ENCODE measurements around the gene FRAS1.

FRAS1 gene

DNA sequence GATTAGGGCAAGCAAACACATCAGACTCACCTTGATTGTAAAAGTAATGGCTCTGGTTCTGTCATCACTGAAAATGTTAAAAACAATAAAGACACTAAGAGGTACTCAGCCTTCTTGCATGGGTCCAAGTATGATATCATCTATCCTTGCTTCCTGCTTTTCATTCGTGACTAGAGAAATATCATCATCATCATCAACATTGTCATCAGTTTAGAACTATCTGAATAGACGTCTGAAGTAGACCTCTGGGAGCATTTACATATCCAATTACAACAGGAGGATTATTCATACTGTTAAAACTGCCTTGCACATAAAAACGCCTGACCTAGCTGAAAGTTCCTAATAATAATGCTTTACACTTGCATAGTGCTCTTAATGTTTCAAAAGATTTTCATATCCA is 9.8 kb upstream of the FRAS1 start:
- TF ChIP-seq POLR2AphosphoS5 (IDR thresholded peaks at IDR 0.05; ENCODE audit: borderline replicate concordance, low read depth, low read length) (no peak), EZH2 (IDR thresholded peaks at IDR 0.05) (no peak), FOXP2 (optimal IDR thresholded peaks at IDR 0.05; ENCODE audit: control extremely low read depth, extremely low read length, insufficient read depth) (no peak)
- no peak overlapping the region for H3K9ac ChIP-seq (ENCODE audit: insufficient read length)
- no peaks in the 10 kb centered on the region for H3K36me3 ChIP-seq (ENCODE audit: insufficient read depth, low read length)
- DNase-seq (ENCODE audit: low read depth, low spot score): no peak
- no peak overlapping the region for H3K27ac ChIP-seq
- H3K4me3 ChIP-seq: no peak overlapping the region
- H3K9me3 ChIP-seq (ENCODE audit: low read depth, low read length): no peaks in the 10 kb centered on the region

DNA sequence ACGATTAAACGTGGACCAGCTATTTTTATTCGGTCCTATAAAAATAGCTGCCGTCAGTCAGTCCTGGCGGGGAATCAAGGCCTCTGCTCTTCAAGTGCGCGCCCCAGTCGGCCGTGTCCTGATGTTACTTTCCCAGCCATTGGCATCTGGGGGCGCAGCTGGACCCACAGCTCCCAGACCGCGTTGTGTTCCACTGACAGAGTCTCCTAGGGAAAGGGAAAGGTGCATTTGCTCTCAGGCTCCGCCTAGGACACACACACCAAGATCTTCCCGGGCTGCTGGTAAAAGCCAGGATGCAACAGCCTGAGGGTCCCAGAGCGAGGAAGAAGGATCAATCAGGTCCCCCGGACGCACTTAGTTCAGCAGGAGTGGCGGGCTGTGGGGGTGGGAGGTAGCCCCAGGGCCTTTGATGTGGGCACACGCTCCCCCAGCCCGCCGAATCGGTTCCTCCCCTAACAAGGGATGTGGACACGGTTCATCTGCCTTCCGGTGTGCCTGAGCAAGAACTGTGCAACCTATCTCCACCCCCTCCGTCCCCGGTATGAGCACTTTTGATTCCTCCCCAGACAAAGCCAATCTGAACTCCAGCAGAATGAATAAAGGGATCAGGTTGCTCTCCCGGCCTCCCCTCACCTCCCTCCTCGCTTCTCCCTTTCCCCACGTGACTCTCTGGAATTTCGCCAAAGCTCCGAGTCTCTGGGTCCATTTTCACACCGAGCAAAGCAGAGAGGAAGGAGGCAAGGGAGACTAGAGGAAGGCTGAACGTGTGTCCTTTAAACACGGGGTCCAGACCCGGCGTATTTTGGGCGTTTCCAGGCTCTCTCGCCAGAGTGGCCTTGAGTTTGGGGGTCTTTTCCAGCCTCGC is 626 bp upstream of the FRAS1 start:
- DNase-seq (ENCODE audit: low read depth, low spot score): no peak
- Histone ChIP-seq H3K9ac (ENCODE audit: insufficient read length) (no peak overlapping the region), H3K4me3 (peak overlapping the region; percentile 87), H3K9me3 (ENCODE audit: low read depth, low read length) (no peaks in the 10 kb centered on the region), H3K27ac (no peak overlapping the region), H3K36me3 (ENCODE audit: insufficient read depth, low read length) (no peaks in the 10 kb centered on the region)
- TF ChIP-seq EZH2 (IDR thresholded peaks at IDR 0.05): no peak

DNA sequence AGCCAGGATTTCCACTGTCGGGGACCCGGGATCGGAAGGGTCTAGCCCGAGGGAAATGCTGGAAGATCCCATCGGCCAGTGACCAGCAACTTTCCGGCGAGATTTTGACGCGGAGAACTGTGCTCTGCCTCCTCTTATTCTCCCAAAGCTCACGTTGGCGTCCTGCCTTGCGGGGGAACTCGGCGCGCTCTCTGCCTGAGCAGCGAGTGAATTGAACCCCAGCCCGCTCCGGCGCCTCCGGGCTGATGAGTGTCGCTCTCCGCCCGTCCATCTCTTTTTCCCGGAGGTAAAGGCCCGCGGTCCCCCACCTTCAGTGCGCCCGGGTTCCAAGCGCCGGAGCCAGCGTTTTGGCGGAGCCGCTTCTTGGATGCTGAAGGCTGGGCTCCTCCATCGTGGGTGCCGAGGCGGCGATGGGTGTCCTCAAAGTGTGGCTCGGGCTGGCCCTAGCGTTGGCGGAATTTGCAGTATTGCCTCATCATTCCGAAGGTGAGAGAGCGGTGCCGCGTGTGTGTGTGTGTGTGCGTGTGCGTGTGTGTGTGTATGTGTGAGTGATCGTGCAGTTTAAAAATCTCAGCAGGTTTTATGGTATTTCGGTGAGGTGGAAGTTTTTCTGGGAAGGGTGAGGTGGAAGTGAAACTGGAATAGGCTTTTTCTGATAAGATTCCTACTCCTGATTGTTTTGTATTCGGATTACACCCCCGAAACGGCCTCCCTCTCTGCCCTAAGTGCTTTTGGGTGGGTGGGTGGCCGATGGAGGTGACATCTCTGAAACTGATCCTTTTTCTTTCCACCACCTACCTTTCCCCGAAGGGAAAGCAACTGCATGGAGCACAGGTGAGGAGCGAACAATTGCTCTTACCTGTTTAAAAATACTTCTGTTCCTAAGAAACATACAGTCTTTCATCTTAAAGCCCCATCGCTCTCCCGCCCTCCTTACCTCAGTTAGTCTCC is 752 bp downstream of the FRAS1 start:
- no peak overlapping the region for H3K27ac ChIP-seq
- peak overlapping the region; percentile 87 for H3K4me3 ChIP-seq
- H3K36me3 ChIP-seq (ENCODE audit: insufficient read depth, low read length): no peaks in the 10 kb centered on the region
- peak overlapping the region; percentile 40 for H3K9ac ChIP-seq (ENCODE audit: insufficient read length)
- no peak for TF ChIP-seq FOXP2 (optimal IDR thresholded peaks at IDR 0.05; ENCODE audit: control extremely low read depth, extremely low read length, insufficient read depth)
- TF ChIP-seq EZH2 (IDR thresholded peaks at IDR 0.05): no peak
- no peak for TF ChIP-seq POLR2AphosphoS5 (IDR thresholded peaks at IDR 0.05; ENCODE audit: borderline replicate concordance, low read depth, low read length)
- DNase-seq (ENCODE audit: low read depth, low spot score): no peak
- no peaks in the 10 kb centered on the region for H3K9me3 ChIP-seq (ENCODE audit: low read depth, low read length)

DNA sequence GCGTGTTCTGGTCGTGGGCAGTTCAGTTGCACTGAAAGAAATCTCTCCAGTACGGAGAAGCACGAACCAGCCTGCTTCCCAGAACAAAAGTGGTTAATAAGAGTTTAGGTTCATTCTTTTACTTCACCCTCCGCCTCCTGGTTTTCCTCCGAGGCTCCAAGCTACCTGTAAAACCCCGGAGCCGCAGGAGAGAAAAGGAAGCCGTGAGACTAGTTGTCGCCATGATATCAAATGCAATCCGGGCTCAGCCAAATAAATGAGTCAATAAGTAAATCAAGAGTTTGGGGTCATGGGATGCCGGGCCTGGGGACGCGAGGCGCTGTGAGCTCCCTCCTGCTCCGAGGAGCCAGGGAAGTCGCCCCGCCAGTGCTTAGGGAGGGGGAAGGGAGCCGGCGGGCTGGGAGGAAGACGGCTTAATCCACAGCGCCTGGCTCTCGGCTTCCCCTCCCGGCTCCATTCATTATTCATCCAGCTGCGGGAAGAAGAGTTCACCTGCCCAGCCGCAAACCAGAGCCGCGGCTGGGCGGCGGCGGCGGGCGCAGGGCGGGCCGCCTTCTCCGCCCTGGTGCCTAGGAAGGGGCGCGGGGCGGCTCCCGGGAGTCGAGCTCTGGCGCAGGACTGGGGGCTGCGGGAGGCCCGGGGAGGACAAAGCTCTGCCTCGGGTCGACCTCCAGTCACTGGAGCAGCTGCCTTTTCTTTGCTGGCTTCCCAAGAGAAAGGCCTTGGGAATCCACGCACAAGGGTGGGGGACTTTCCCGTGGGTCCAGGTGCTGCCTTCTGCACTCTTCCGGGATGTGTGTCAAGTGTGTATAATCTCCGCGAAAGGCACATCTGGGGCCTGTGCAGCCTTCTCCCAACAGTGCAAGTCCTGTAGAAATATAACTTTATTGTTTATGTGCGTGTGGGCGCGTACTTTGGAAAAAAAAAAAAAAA is 1.7 kb downstream of the FRAS1 start:
- Histone ChIP-seq H3K9ac (ENCODE audit: insufficient read length) (peak overlapping the region; percentile 42), H3K27ac (no peak overlapping the region), H3K4me3 (peak overlapping the region; percentile 87), H3K36me3 (ENCODE audit: insufficient read depth, low read length) (no peaks in the 10 kb centered on the region), H3K9me3 (ENCODE audit: low read depth, low read length) (no peaks in the 10 kb centered on the region)
- DNase-seq (ENCODE audit: low read depth, low spot score): no peak
- TF ChIP-seq FOXP2 (optimal IDR thresholded peaks at IDR 0.05; ENCODE audit: control extremely low read depth, extremely low read length, insufficient read depth) (no peak), POLR2AphosphoS5 (IDR thresholded peaks at IDR 0.05; ENCODE audit: borderline replicate concordance, low read depth, low read length) (no peak), EZH2 (IDR thresholded peaks at IDR 0.05) (no peak)

DNA sequence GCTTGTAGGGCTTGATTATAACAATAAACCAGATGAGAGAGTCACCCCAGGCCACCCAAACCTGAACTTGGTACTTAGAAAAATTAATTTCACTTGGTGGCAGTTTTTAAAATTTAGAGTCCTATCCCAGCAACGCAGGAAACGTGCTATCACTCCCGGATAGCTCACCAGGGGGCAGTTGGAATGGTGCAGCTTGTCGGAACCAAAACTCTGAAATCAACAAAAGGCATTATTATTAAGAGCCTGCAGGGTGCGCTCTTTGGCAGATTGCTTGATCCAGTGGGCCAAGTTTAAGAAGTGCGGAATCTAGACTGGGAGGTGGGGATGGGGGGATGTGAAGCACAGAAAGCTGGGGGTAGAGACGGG is 2.4 kb downstream of the FRAS1 start:
- peak overlapping the region; percentile 87 for H3K4me3 ChIP-seq
- H3K9me3 ChIP-seq (ENCODE audit: low read depth, low read length): no peaks in the 10 kb centered on the region
- no peak overlapping the region for H3K27ac ChIP-seq
- no peaks in the 10 kb centered on the region for H3K36me3 ChIP-seq (ENCODE audit: insufficient read depth, low read length)
- DNase-seq (ENCODE audit: low read depth, low spot score): peak; percentile 57
- no peak for TF ChIP-seq POLR2AphosphoS5 (IDR thresholded peaks at IDR 0.05; ENCODE audit: borderline replicate concordance, low read depth, low read length)
- no peak overlapping the region for H3K9ac ChIP-seq (ENCODE audit: insufficient read length)

DNA sequence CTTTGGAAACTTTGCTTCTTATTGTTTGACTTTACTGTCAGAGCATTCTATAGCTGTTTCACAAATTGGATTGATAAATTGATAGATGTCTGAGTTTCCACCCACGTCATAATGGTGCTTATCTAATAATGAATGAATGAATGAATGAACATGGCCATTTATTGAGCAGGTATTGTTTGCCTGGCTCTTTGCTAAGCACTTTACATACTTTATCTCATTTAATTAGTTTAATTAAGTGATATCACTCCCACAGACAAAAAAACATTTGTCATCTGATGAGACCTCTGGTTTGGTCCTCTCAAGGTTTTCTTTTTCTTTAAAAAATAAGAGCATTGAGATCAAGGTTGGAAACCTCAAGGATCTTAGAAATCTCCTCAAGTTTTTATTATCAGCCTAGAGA is 2.8 kb downstream of the FRAS1 start:
- no peak overlapping the region for H3K4me3 ChIP-seq
- DNase-seq (ENCODE audit: low read depth, low spot score): no peak
- H3K36me3 ChIP-seq (ENCODE audit: insufficient read depth, low read length): no peaks in the 10 kb centered on the region
- TF ChIP-seq EZH2 (IDR thresholded peaks at IDR 0.05) (no peak), FOXP2 (optimal IDR thresholded peaks at IDR 0.05; ENCODE audit: control extremely low read depth, extremely low read length, insufficient read depth) (no peak), POLR2AphosphoS5 (IDR thresholded peaks at IDR 0.05; ENCODE audit: borderline replicate concordance, low read depth, low read length) (no peak)
- no peak overlapping the region for H3K27ac ChIP-seq
- no peak overlapping the region for H3K9ac ChIP-seq (ENCODE audit: insufficient read length)
- H3K9me3 ChIP-seq (ENCODE audit: low read depth, low read length): no peaks in the 10 kb centered on the region

DNA sequence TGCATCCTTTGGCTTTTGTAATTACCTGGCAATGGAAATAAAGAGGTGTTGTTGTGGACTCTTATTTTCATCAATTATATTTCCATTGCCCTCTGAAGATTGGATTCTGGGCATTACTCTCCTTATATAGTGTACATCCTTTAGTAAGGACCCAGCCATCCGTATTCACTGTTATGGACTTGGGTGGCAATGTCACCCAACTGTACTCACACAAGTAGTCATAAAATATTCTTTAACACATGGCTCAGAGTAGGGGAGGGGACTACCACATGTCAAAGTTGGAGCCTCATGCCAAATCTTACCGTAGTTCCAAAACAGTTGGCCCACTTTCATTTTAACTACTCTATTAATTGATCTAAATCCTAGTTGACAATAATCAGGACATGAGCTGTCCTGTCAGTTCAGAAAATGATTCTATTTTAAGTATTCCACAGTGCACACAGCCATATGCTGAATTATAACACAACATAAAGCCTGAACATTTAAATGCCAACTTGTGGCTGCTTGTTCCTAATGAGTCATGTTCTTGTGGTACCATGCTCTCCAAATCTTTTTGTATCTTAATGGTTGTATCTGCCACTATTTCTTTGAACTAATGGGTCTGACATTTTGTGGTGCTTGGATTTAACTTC is 4.9 kb downstream of the FRAS1 start:
- Histone ChIP-seq H3K9ac (ENCODE audit: insufficient read length) (no peak overlapping the region), H3K27ac (no peak overlapping the region), H3K4me3 (no peak overlapping the region), H3K9me3 (ENCODE audit: low read depth, low read length) (no peaks in the 10 kb centered on the region), H3K36me3 (ENCODE audit: insufficient read depth, low read length) (no peaks in the 10 kb centered on the region)
- TF ChIP-seq POLR2AphosphoS5 (IDR thresholded peaks at IDR 0.05; ENCODE audit: borderline replicate concordance, low read depth, low read length) (no peak), EZH2 (IDR thresholded peaks at IDR 0.05) (no peak), FOXP2 (optimal IDR thresholded peaks at IDR 0.05; ENCODE audit: control extremely low read depth, extremely low read length, insufficient read depth) (no peak)
- no peak for DNase-seq (ENCODE audit: low read depth, low spot score)
